Activated T-cell treated with anti-CD3 and anti-CD28 coated beads for 48 hours (primary cell): Measurements from ENCODE around the gene PRR22.

Experiments
- DNase-seq: peaks from one replicate; pipeline ENCODE4 v3.0.0-alpha.2; 2020; ENCODE audit warnings: low read depth

Gene PRR22

DNA sequence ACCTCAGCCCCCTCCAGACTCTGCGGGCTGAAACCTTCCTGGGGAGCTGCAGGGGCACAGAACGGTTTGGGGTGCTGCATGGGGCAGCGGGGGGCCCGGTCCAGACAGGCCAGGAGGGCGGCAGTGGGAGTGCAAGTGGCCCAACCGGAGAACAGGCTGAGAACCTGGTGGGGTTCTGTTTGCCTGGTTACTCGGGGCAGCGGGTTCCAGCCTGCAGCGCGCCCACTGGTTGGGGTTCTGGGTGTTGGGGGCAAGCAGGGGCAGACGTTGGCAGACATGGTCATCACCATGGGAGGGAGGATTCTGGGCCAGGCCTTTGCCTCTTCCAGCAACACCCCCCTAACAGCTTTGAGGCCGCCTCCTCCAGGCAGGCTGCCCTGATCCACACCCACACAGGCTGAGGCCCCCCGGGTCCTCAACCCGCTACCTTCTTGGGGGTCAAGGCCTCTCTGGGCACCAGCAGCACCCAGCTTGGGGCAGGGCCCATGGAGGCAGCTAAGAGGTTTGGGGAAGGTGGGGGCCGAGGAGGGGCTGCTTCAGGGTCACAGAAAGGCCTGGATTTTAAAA, at the start of gene PRR22:
TSS of gene PRR22 (minus strand) at position 166 of the 567 bp plus-strand sequence. CDS start at position 80, 86 bp downstream.
- DNase-seq: no peak

DNA sequence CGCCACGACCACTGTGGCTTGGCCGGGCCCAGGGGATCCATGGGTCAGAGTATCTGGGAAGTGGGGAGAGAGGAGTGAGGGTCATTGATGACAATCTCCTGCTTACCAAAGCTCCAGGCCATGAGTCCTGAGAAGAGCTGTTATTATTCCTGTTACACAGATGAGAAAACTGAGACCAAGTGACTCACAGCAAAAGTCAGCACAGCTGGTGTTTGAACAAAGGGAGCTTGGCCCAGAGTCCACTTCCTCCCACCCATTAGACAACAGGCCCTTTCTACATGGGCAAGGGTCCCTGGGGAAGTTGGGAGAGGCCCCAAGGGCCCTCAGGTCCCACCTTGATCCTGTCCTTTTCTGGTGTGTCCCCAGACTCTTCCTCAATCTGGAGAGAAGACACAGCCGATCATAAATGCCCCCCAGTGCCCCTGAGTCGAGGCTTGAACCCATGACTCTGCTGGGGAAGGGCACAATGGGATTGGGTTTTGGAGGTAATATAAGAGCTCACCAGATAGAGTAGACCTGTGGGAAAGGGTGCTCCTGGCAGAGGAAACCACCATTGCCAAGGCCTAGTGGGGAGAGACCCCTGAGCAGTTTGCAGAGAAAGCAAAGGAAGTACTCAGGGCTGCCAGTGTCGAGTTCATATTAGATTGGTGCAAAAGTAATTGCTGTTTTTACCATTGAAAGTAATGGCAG, 48.1 kb upstream of the PRR22 start:
- no peak for DNase-seq

DNA sequence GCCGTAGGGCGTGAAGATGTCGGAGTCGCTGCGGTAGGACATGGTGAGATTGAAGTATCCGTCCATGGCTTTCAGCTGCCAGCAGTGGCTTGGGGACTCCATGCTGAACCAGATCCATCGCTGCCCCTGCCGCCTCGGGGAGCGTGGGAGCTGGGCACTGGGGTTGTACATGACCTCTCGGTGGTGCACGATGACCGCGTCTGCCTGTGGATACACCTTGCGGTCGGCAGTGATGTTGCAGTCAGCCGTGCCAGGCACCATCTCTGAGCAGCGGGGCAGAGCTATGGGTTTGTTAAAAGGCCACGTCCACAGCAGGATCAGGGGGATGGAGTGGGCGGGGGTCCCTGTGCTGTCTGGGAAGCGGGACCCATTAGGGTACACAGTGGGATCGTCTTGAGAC, 47.5 kb upstream of the PRR22 start:
- DNase-seq: no peak

DNA sequence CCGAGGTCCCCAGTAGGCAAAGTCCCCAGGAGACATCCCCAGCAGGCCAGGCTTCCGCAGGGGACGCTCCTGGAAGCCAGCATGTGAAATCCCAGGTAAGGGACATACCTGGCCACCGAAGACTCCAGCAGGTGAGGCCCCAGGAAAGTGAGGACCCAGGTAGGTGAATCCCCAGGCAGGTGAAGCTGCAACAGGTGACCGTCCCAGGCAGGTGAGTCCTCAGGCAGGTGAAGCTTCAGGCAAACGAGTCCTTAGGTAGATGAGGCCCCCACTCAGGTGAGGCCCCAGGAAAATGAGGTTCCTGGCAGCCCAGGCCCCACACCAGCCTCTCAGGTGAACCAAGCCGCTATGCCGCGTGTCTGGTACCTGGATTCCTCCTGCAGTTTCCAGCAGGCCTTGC, 46.6 kb upstream of the PRR22 start:
- DNase-seq: no peak

DNA sequence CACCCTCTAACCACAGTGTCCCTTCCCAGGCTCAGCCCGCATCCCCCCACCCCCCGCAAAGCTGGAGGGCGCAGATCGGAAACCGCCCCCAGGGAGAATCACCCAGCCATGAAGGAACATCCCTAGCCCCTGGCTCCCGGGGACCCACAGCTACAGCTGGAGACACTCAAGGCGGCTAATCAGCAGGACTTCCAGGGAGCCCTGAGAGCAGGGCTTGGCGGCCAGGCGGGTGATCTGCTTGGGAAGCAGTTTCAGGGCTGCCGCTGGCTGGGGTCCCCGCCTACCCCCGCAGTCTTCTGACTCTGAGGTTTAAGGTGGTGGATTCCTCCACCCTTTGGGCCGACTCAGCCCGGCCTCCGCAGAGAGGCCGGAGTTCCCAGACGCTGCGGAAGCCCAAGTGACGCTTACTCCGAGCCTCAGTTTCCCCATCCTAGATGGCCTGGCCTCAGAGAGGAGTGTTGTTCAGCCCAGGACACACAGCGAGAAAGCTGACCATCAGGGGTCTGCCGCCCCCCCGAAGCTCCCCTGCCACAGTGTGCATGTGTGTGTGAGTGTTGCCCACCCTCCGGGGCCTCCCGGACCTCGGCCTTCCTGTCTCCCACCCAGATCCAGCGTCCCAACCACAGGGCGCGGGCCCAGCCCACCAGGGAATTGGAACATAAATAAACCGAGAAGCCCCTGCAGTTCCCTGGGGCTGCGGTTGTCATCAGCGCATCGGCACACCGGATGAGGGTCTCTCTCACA, 45.2 kb upstream of the PRR22 start:
- no peak for DNase-seq

DNA sequence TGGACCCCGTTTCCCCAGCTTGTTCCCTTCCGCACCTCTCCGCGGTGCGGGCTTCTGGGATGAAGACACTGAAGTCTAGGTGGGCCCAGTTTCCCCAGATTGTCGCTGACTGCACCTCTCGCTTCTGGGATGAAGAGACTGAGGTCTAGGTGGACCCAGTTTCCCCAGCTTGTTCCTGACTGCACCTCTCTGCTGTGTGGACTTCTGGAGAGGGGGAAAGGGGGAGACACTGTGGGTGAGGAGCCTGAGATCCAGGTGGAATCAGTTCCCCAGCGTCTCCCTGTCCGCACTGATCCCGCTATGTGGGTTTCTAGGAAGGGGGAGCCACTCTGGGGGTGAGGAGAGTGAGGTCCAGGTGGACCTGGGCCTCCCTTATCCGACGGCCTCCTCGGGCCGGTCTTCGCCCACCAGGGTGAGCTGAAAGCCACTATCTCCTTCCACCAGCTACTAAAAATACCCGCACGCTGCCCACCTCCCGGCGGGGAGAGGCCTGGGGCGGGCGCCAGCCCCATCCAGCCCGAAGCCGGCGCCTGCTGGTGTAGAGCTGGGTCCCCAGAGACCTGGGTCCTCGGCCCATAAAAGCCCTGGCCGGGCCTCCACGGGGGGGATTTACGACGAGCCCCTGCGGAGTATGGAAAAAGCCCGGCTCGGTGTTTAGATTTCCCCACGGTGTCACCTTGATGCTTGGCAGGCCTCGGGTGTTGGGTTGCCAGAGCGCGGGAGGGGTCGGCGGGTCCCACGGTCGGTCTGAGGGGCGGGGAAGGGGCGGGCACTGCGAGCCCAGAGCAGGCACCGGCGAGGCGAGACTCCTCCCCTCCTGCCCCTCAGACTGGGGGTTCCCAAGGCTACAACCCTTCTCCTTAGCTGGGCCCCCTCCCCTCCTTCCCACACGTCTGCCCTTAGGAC, 44.4 kb upstream of the PRR22 start:
- peak; percentile 37 for DNase-seq

DNA sequence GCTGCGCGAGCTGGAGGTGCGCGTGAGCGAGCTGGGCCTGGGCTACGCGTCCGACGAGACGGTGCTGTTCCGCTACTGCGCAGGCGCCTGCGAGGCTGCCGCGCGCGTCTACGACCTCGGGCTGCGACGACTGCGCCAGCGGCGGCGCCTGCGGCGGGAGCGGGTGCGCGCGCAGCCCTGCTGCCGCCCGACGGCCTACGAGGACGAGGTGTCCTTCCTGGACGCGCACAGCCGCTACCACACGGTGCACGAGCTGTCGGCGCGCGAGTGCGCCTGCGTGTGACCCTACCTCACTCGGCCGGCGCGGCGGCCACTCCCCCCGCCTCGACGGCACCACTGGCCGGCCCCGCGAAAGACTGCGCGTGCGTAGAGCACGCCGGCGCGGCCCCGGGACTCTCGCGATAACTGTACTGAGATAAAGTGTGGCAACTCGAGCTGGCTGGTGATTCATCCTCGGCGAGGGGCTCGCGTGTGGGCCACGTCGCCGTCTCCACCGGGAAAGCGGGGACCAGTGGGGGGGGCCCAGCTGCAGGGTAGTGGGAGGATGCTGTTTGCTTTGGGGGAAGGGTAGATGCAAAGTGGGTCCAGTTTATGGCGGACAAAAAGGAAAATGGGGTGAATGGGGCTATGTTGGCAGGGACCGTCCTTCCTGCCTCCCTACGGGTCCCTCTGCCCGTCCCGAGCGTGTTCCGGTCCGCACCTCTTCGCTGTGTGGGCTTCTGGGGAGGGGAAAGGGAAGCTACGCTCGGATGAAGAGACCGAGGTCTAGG, 43.5 kb upstream of the PRR22 start:
- DNase-seq: peak; percentile 96

DNA sequence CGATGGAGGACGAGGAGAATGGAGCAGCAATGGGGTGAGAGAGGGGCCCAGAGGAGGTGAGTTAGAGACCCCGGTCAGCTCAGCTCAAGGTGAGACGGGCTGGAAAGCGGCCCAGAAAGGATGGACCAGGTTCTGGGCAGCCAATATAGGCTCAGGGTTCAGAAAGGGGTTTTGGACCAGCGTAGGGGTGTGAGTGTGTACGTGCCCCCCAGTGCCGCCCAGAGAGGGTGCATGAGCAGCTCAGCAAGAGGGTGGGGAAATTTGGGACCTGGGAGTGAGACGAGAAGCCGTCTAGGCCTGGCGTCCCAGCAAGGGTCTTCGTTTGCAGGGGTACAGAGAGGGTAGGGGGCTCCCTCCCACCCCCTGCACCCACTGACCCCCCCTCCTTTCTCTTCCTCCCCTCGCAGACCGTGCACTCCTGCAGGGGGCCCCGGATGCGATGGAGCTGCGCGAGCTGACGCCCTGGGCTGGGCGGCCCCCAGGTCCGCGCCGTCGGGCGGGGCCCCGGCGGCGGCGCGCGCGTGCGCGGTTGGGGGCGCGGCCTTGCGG, 42.9 kb upstream of the PRR22 start:
- no peak for DNase-seq

DNA sequence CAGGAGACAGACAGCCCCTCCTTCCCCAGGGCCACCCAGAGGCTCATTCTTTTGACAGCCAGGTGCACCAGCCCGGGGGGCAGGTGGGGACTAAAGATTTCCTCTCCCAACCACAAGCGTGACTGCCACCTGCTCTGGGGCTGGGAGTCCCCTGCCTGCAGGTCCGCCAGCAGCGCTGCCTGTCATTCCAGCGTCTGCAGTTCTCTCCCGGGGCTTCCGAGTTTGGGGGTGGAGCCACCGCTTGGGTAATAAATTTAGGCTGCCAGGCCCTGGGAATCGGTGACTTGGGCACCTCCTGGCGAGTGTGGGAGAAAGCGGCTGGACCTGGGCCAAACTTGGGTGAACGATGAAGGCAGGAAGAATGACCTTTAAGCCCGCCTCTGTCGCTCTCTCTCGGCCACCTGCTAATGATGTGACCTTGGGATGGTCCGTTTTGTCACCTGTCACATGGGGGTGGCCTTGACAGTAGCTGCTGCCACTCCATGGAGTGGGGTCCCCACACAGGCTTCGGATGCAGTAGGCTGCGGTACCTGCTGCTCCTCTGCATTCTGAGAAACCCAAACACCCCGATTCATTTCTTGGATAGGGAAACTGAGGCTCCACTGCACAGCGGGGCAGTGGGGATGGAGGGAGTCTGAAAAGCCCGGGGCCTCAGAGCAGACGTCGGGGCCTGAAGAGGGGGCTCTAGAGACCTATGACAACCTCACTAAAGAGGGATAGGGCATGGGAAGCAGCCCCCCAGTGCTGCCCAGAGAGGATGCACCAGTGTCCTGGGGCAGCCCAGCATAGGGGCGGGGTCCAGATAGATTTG, 42.2 kb upstream of the PRR22 start:
- DNase-seq: no peak

DNA sequence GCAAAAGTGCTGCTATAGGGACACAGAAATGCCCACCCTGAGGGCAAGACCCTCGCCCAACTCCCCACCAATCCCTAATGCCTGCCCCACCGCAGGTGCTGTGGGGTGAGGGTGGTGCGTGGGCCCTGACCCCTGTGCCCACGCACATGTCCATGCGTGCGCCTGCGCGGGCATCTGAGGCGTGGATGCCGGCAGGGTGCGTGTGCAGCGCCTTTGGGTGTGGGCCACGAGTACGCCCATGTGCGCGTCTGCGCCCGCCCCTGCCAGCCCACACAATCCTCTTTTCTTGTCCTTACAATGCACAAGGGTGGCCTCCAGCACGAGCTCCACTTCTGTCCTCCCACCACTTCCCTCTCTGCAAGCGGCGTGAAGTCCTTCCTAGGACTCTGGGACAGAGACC, 40.6 kb upstream of the PRR22 start:
- DNase-seq: no peak

DNA sequence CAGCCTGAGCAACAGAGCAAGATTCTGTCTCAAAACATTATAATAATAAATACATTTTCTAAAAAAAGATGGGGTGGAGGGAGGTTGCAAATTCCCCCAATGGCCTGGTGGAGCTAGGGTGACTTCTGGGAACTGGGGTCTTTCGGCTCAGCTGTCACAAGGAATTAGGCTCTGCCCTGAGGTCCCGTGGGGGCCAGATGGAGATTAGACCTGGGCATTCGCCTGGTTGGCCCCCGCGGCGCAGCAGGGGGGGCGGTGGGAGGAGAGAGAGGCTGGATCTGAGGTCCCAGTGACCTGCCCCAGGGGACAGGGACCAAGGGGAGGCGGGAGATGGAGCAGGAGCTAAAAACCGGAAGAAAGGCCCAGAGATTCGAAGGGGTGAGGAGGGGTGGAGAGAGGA, 40.2 kb upstream of the PRR22 start:
- DNase-seq: no peak

DNA sequence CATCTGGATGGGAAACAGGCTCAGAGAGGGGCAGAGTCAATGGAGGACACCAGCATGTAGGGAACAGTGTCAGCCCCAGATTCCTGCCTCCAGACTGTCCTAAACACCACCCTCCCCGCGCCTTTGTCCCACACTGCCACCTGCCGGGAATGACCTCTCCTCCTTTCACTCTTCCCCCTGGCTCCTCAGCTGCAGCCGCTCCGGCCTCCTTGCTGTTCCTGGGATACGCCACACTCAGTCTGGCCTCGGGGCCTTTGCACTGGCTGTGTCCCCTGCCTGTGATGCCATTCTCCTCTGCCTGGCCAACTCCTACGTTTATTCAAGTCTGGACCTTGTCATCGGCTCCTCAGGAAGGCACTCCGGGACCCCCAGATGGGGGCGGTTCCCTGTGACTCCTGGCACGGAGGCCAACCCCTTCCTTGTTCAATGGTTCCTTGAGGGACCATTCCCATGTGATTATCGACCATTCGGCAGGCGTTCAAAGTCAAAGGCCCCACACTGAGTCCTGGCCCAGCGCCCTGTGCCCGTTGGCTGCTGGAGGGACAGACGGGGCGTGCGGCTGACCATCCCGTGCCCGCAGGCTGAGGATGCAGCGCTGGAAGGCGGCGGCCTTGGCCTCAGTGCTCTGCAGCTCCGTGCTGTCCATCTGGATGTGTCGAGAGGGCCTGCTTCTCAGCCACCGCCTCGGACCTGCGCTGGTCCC, 39.2 kb upstream of the PRR22 start:
- no peak for DNase-seq

DNA sequence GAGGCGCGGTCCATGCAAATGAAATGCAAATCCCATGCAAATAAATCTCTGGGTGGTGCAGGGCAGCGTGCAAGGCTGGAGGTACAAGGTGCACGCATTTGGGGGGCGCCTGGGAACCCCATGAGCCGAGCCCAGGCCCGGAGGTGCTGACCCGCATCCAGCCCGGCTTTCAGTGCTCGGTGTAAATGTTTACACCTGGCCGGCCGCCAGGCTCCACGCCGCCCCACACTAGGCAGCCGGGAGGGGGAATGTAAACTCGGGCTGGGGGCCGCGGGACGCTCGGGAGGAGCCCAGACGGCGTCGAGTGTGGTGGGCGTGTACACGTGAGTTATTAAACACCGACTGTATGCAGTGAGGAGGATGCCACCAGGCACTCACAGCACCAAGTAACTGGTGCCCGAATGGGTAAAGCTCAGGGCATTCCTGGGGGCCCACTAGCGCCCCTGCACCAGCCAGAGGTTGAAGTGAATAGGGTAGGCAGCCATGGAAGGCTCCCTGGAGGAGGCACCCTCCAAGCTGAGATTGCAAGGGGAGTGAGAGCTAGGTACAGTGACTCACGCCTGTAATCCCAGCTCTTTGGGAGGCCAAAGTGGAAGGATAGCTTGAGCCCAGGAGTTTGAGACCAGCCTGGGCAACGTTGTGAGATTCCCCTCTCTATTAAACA, 37.8 kb upstream of the PRR22 start:
- no peak for DNase-seq

DNA sequence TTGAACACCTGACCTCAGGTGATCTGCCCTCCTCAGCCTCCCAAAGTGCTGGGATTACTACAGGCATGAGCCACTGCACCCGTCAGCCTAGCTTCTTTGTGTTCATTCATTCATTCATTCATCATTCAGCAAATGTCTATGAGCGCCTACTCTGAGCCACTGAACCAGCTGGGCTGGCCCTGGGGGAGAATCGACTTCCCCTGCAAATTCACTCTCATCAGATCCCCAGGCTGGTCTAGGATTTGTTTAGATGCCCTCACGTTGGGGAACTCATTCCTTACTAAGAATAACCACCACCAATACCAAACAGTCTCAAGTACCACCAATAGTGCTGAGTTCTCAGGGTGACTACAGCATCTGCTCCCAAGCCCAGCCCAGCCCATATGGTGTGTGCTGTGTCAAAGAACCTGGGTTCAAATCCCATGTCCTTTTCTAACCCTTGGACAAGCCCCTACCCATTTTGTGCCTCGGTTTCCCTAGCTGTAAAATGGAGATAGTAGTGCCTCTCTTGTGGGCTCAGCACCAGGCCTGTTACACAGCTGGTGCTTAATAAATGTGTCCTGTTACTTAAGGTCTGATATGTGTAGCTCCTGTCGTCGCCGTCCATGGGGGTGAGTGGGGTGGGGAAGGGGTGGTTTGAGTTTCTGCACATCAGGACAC, 37.1 kb upstream of the PRR22 start:
- no peak for DNase-seq

DNA sequence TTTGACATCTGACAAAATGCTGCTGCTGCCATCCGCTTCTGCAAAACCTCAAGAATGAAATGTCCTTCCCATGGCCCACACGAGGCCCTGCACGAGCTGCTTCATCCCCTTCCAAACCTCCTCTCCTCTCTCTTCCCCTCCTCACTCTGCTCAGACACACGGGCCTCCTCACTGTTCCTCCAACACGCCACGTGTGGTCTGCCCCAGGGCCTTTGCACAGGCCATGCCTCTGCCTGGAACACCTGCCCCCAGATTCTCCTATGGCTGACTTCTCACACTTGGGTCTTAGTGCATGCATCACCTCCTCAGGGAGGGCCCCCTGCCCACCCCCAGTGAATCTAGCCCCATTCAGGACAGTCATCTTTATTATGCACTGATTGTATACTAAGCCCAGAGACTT, 36.2 kb upstream of the PRR22 start:
- no peak for DNase-seq

DNA sequence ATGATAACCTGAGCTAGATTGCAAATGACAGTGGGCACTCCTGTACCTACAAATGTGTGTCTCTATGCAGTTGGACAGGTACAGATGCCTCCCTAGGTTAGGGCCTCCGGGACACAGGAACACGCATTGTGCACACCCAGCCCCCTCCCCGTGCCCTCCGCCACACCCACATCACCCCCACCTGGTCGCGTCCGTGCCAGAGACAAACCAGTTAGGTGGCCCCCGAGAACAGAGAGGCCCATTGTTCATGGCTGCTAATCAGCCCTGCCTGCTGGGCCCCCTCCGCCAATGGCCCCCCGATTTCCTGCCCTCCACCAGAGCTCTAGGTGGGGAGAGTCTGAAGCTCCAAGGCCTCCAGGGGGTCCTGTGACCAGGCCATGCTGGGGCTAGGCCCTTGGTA, 34.0 kb upstream of the PRR22 start:
- DNase-seq: no peak

DNA sequence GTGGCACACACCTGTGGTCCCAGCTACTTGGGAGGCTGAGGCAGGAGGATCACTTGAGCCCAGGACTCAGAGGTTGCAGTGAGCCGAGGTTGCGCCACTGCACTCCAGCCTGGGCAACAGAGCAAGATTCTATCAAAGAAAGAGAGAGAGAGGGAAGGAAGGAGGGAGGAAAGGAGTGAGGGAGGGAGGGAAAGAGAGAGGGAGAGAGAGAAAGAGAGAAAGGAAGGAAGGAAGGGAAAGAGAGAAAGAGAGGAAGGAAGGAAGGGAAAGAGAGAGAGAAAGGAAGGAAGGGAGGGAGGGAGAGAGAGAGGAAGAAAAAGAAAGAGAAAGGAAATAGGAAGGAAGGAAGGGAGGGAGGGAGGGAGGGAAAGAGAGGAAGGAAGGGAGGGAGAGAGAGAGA, 32.7 kb upstream of the PRR22 start:
- no peak for DNase-seq

DNA sequence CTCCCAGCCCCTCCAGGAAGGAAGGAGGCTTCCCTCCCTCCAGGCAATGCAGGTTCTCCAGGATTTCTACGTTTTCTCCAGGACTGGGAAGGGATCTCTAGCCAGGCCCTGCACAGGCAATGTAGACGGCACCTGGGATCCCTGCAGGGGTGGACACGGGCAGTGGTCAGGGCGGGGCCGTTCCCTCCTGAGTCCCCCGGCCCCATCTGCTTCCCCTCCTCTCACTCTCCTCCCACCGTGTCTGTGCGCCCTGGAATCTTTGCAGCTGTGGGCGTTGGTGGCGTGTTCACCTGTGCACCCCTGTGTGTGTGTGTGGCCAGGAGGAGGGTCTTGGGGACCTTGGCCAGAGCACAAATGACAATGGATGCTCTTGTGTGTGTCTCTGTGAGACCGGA, 30.3 kb upstream of the PRR22 start:
- no peak for DNase-seq
